Neural crest cell (in vitro differentiated cells): ENCODE measurements around the gene PPL. TPM values are rescaled to one million over a fixed set of nuclear protein-coding genes. Genes with fewer than 3 reads are reported as not detected.

Source experiments
- DNase-seq: peaks from one replicate; pipeline ENCODE4 v3.0.0; 2021; ENCODE audit warnings: low read depth, mixed read lengths, low spot score
- H3K27ac Mint-ChIP-seq: one replicate; pipeline ENCODE4 v1.8.0; 2021; ENCODE audit warnings: mild to moderate bottlenecking, mixed read lengths; ENCODE audit not compliant: unreplicated experiment
- H3K27me3 Mint-ChIP-seq: 2 replicates; pipeline ENCODE4 v1.8.0; 2021; ENCODE audit warnings: low read depth, mild to moderate bottlenecking, mixed read lengths
- H3K36me3 Mint-ChIP-seq: 2 replicates; pipeline ENCODE4 v1.8.0; 2021; ENCODE audit warnings: low read depth, mild to moderate bottlenecking, mixed read lengths
- H3K4me1 Mint-ChIP-seq: 2 replicates; pipeline ENCODE4 v1.8.0; 2021; ENCODE audit warnings: mixed read lengths
- H3K4me3 Mint-ChIP-seq: one replicate; pipeline ENCODE4 v1.8.0; 2021; ENCODE audit warnings: mild to moderate bottlenecking, mixed read lengths
- H3K9me3 Mint-ChIP-seq: 2 replicates; pipeline ENCODE4 v1.8.0; 2021; ENCODE audit warnings: mixed read lengths
- total RNA-seq: library from RNA; stranded (reverse); gene quantifications from 2 replicates; pipeline ENCODE4 v1.2.1, GENCODE V29; 2021
- TF ChIP-seq, protein P1 (sequence below): fragments of 200-600 bp; sonication (generic); conservative IDR thresholded peaks from 2 replicates; pipeline ENCODE4 v1.5.0; 2021; ENCODE audit warnings: antibody characterized with exemption, mild to moderate bottlenecking

Gene PPL
- total RNA-seq, 1 donor from 2014 or later = 0.26 TPM

DNA sequence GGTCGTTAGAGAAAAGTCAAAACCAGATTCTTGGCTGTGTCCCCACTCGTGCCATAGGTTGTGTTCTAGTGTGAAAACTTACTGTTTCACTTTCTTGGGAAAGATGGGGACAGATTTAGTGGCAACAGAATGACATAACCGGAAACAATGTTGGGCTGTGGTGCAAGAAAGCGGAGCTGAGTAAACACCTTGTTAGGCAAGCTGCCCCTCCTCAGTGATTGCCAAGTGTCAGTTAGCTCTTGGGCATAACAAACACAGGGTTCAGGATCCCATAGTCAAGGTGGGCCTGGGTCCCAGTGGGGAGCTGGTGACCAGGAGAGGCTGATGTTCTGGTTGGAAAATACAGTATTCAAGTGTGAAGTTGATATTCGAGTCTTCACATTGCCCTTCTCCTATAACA lies 74.3 kb downstream of the PPL start:
- H3K36me3 Mint-ChIP-seq = peaks cover 3% of the 10 kb centered on the region
- no peak for DNase-seq
- TF ChIP-seq, protein P1, sequence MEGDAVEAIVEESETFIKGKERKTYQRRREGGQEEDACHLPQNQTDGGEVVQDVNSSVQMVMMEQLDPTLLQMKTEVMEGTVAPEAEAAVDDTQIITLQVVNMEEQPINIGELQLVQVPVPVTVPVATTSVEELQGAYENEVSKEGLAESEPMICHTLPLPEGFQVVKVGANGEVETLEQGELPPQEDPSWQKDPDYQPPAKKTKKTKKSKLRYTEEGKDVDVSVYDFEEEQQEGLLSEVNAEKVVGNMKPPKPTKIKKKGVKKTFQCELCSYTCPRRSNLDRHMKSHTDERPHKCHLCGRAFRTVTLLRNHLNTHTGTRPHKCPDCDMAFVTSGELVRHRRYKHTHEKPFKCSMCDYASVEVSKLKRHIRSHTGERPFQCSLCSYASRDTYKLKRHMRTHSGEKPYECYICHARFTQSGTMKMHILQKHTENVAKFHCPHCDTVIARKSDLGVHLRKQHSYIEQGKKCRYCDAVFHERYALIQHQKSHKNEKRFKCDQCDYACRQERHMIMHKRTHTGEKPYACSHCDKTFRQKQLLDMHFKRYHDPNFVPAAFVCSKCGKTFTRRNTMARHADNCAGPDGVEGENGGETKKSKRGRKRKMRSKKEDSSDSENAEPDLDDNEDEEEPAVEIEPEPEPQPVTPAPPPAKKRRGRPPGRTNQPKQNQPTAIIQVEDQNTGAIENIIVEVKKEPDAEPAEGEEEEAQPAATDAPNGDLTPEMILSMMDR = no peak
- H3K27me3 Mint-ChIP-seq = no peaks in the 10 kb centered on the region
- no peak overlapping the region for H3K4me3 Mint-ChIP-seq
- H3K9me3 Mint-ChIP-seq = no peaks in the 10 kb centered on the region
- H3K27ac Mint-ChIP-seq = no peak overlapping the region
- no peaks in the 10 kb centered on the region for H3K4me1 Mint-ChIP-seq

DNA sequence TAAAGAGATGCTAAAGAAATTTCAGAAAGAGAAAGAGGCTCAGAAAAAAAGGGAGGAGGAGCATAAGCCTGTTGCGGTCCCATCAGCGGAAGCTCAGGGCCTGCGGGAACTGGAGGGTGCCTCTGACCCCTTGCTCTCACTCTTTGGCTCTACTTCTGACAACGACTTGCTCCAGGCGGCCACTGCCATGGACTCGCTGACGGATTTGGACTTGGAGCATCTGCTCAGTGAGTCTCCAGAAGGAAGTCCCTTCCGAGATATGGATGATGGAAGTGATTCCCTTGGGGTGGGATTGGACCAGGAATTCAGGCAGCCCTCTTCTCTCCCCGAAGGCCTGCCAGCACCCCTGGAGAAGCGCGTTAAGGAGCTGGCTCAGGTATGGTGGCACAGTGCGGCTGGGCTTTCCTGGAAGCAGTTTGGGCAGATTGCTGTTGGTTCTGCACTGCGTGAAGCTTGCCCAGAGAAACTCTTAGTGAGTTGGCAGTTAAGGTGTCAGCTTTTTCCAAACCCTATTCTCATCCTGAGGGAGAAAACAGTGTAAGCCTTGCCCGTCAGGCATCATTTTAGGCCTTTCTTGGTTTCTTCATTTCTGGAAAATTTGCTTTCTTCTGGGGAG lies 76.1 kb downstream of the PPL start:
- Mint-ChIP-seq H3K36me3 (peaks cover 5% of the 10 kb centered on the region), H3K27me3 (no peaks in the 10 kb centered on the region), H3K4me1 (no peaks in the 10 kb centered on the region), H3K4me3 (no peak overlapping the region), H3K27ac (no peak overlapping the region), H3K9me3 (no peaks in the 10 kb centered on the region)
- no peak for DNase-seq
- TF ChIP-seq, protein P1 = no peak

DNA sequence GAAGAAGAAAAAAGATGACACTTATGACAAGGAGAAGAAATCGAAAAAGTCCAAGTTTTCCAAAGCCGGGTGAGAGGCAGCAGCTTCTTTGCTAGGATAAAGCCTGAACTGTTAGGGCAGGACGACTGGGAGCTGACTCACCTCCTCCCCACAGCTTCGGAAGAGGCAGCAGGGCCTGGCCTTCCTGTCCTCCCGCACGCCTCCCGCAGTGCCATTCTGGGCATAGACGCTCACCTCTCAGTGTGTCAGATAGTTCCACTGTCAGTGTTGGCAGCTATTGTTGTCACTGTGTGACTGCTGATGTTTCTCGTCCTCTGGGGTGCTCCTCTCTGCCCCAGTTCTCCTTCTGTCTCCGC lies 77.1 kb downstream of the PPL start:
- TF ChIP-seq, protein P1 = no peak
- Mint-ChIP-seq H3K9me3 (no peaks in the 10 kb centered on the region), H3K36me3 (peaks cover 5% of the 10 kb centered on the region), H3K4me3 (peak overlapping the region; percentile 4), H3K27me3 (no peaks in the 10 kb centered on the region), H3K4me1 (no peaks in the 10 kb centered on the region), H3K27ac (no peak overlapping the region)
- no peak for DNase-seq

DNA sequence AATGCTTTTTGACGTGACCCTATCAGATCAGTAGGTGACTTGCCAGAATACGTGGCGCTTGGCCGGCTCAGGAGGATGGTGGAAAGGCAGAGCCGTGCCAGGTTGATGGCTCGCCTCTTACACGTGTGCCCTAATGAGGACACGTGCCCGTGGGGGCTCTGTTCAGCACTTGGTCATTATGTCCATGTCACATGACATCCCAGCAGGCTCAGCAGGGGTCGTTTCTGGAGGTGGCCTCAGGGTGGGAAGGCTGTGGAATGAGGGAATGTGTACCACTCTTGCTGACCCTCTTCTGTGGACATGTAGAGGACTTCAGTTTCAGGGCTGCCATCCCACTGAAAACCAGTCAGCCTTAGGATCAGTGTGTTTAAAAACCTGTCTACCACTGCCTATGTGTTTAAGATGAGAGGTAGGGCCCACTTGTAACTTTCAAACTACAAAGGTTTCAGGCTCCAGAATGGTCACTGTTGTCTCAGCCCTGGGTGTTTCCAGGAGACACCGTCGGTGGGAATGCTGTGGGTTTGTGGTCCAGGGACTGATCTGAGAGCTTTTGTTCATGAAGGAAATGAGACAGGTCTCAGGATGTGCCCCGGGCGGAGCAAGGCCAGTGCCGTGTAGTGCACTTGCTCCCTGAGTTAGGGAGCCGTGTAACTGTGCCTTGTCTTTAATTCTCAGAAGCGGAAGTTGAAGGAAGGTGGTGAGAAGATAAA lies 77.6 kb downstream of the PPL start:
- TF ChIP-seq, protein P1 = no peak
- Mint-ChIP-seq H3K36me3 (peaks cover 5% of the 10 kb centered on the region), H3K4me1 (no peaks in the 10 kb centered on the region), H3K27ac (no peak overlapping the region), H3K4me3 (no peak overlapping the region), H3K27me3 (no peaks in the 10 kb centered on the region), H3K9me3 (no peaks in the 10 kb centered on the region)
- DNase-seq = no peak

DNA sequence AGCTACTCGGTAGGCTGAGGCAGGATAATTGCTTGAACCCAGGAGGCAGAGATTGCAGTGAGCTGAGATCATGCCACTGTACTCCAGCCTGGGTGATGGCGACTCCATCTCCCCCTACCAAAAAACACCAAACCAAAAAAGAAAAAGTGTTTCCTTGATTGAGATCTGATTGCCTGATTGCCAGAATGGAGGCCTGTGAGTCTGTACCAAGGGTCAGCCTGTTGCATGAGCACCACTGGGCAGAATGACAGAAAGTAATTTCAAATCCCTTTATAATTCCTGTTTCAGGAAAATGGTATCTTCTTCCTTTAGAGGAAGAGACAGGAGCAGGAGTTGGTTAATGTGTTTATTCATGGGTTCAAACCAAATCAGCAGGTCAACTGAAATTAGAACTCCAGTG lies 81.1 kb downstream of the PPL start:
- H3K4me1 Mint-ChIP-seq = peaks cover 9% of the 10 kb centered on the region
- H3K27ac Mint-ChIP-seq = no peak overlapping the region
- H3K9me3 Mint-ChIP-seq = no peaks in the 10 kb centered on the region
- DNase-seq = no peak
- TF ChIP-seq, protein P1 = no peak
- H3K4me3 Mint-ChIP-seq = no peak overlapping the region
- H3K27me3 Mint-ChIP-seq = no peaks in the 10 kb centered on the region
- peaks cover 5% of the 10 kb centered on the region for H3K36me3 Mint-ChIP-seq
